Measurements from ENCODE around the gene PLPP4.
A peak's percentile ranks its signal among the peaks of the same experiment; 100 is the strongest.
"Not testable (repeated sequence)": the region's sequence is repeated elsewhere in the genome, so short reads cannot be mapped to it uniquely, and the experiment has no call there.

PLPP4 gene

GRCh38 chr10:120503689-120504088 is 46.7 kb downstream of the PLPP4 start:
- no peak for TF ChIP-seq JUND (IDR thresholded peaks at IDR 0.05; ENCODE audit: low read depth)
- in situ Hi-C loops (cut with HindIII; ENCODE audit: low pct_unique_long_range_greater_than_20kb, low sequenced_read_pairs): no loop called here
- no peak for DNase-seq (ENCODE audit: low read depth in 1 of 2, low spot score in 1 of 2)

GRCh38 chr10:120504227-120504626 is 47.2 kb downstream of the PLPP4 start:
- DNase-seq (ENCODE audit: low read depth in 1 of 2, low spot score in 1 of 2); in situ Hi-C loops (cut with HindIII; ENCODE audit: low pct_unique_long_range_greater_than_20kb, low sequenced_read_pairs): not testable (repeated sequence)

DNA sequence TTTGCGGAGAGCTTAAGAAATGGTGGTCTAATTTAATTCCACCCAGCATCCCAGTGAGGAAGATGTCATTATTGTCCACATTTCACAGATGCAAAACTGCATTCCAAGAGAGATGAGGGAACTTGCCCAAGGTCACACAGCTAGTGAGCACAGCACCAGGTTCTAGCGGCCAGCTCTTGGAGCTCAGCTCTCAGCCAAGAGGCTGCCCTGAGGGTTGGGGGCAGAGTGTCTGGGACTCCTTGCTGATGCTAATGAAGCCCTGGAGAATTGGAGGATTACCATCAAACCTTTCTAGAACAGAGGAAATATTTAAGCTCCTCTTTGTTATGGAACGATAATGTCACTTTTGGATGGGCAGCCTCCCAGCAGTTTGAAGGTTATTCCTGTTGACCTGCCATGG is 48.0 kb downstream of the PLPP4 start:
- no peak for DNase-seq (ENCODE audit: low read depth in 1 of 2, low spot score in 1 of 2)
- in situ Hi-C loops (cut with HindIII; ENCODE audit: low pct_unique_long_range_greater_than_20kb, low sequenced_read_pairs): no loop called here
- TF ChIP-seq JUND (IDR thresholded peaks at IDR 0.05; ENCODE audit: low read depth): no peak

GRCh38 chr10:120505866-120506265 is 48.8 kb downstream of the PLPP4 start:
- DNase-seq (ENCODE audit: low read depth in 1 of 2, low spot score in 1 of 2): no peak
- no peak for TF ChIP-seq JUND (IDR thresholded peaks at IDR 0.05; ENCODE audit: low read depth)
- in situ Hi-C loops (cut with HindIII; ENCODE audit: low pct_unique_long_range_greater_than_20kb, low sequenced_read_pairs): no loop called here

DNA sequence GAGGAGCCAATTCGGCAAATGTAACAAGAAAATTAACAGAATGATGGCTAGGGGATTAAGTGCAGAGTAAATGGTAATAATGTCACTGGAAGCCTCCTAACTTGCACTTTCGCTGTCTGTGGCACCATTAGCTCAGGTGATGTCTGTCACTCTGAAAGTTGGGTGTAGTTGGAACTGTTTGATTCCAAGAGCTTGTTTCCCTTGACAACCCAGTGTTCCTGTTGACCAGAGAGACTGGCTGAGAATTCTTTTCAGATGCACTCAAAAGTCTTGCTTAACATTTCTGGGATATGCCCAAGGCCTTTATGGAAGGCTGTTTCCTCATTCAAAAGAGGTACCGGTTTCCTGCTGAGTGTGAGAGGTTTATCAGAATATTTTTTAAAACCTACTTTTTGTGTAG is 49.6 kb downstream of the PLPP4 start:
- no peak for TF ChIP-seq JUND (IDR thresholded peaks at IDR 0.05; ENCODE audit: low read depth)
- in situ Hi-C loops (cut with HindIII; ENCODE audit: low pct_unique_long_range_greater_than_20kb, low sequenced_read_pairs): no loop called here

GRCh38 chr10:120507175-120507574 is 50.1 kb downstream of the PLPP4 start:
- no peak for DNase-seq (ENCODE audit: low read depth in 1 of 2, low spot score in 1 of 2)
- TF ChIP-seq JUND (IDR thresholded peaks at IDR 0.05; ENCODE audit: low read depth): no peak
- in situ Hi-C loops (cut with HindIII; ENCODE audit: low pct_unique_long_range_greater_than_20kb, low sequenced_read_pairs): no loop called here

More for the DNA sequence above, 49.6 kb downstream of the PLPP4 start:
- no peak for DNase-seq (ENCODE audit: low read depth in 1 of 2, low spot score in 1 of 2)

DNA sequence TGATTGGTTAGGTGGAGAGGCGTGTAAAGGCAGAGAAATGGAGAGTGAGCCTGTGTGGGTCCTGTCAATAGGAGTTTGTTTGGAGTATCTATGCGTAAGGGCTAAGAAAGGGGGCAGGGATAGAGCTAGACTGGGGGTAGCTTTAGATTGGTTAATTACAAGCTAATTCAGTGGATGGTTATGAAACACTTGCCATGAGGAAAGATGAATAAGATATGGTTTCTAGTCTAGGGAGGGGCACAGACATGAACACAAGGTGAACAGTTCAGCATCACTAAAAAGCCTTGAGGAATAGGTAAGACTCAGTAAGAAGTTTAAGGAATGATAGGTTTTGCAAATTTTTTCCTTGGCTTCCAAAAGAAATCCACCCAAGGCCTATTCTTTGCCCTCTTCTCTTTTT is 50.6 kb downstream of the PLPP4 start:
- no peak for TF ChIP-seq JUND (IDR thresholded peaks at IDR 0.05; ENCODE audit: low read depth)
- in situ Hi-C loops (cut with HindIII; ENCODE audit: low pct_unique_long_range_greater_than_20kb, low sequenced_read_pairs): no loop called here
- no peak for DNase-seq (ENCODE audit: low read depth in 1 of 2, low spot score in 1 of 2)

GRCh38 chr10:120508393-120508792 is 51.4 kb downstream of the PLPP4 start:
- in situ Hi-C loops (cut with HindIII; ENCODE audit: low pct_unique_long_range_greater_than_20kb, low sequenced_read_pairs): no loop called here
- TF ChIP-seq JUND (IDR thresholded peaks at IDR 0.05; ENCODE audit: low read depth): no peak
- DNase-seq (ENCODE audit: low read depth in 1 of 2, low spot score in 1 of 2): no peak

- in situ Hi-C loops (cut with HindIII; ENCODE audit: low pct_unique_long_range_greater_than_20kb, low sequenced_read_pairs): no loop called here
- TF ChIP-seq JUND (IDR thresholded peaks at IDR 0.05; ENCODE audit: low read depth): no peak
- DNase-seq (ENCODE audit: low read depth in 1 of 2, low spot score in 1 of 2): no peak
These were observed 51.9 kb downstream of the PLPP4 start for GRCh38 chr10:120508966-120509365.

DNA sequence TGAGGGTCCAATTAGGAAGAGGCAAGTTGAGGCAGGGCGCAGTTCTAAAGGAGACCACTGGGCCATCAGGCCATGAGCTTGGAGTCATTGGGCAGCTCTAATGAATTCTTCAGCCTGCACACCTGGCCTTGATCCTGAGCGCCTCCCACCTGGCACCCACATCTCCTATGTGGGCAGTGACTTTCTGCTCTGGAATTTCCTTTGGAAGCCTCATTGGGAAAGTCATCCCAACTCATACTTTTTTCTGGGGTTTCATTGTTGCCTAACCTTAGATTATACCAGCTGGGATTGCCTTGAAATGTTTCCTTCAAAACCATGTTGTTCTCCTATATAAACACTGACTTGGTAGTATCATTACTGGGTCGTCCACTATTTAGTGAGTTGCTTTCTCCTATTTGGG is 54.1 kb downstream of the PLPP4 start:
- in situ Hi-C loops (cut with HindIII; ENCODE audit: low pct_unique_long_range_greater_than_20kb, low sequenced_read_pairs): no loop called here
- DNase-seq (ENCODE audit: low read depth in 1 of 2, low spot score in 1 of 2): no peak
- TF ChIP-seq JUND (IDR thresholded peaks at IDR 0.05; ENCODE audit: low read depth): no peak

GRCh38 chr10:120513307-120513796 is 56.3 kb downstream of the PLPP4 start:
- in situ Hi-C loops (cut with HindIII; ENCODE audit: low pct_unique_long_range_greater_than_20kb, low sequenced_read_pairs): no loop called here
- DNase-seq (ENCODE audit: low read depth in 1 of 2, low spot score in 1 of 2): no peak
- no peak for TF ChIP-seq JUND (IDR thresholded peaks at IDR 0.05; ENCODE audit: low read depth)

GRCh38 chr10:120514035-120514620 is 57.1 kb downstream of the PLPP4 start:
- in situ Hi-C loops (cut with HindIII; ENCODE audit: low pct_unique_long_range_greater_than_20kb, low sequenced_read_pairs): no loop called here
- TF ChIP-seq JUND (IDR thresholded peaks at IDR 0.05; ENCODE audit: low read depth): no peak
- peak; percentile 32 to 68 for DNase-seq (ENCODE audit: low read depth in 1 of 2, low spot score in 1 of 2)

DNA sequence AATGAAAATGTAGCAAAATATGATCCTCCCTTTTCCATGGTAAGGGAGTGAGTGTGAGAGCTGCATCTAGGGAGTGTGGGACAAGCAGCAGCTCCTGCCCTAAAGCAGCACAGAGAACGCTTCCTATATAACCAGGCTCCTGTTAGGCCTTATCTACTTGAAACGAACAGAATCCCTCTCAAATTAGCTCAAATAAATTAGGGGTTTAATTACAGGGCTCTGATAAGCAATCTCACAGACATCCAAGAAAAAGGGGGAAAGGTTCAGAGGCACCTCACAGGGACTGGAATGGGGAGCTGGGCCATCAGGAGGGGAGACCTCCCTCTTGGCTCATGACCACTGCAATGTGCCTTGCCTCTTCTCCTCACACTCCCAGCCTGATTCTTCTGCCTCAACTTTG is 57.9 kb downstream of the PLPP4 start:
- DNase-seq (ENCODE audit: low read depth in 1 of 2, low spot score in 1 of 2): no peak
- TF ChIP-seq JUND (IDR thresholded peaks at IDR 0.05; ENCODE audit: low read depth): no peak
- in situ Hi-C loops (cut with HindIII; ENCODE audit: low pct_unique_long_range_greater_than_20kb, low sequenced_read_pairs): no loop called here

DNA sequence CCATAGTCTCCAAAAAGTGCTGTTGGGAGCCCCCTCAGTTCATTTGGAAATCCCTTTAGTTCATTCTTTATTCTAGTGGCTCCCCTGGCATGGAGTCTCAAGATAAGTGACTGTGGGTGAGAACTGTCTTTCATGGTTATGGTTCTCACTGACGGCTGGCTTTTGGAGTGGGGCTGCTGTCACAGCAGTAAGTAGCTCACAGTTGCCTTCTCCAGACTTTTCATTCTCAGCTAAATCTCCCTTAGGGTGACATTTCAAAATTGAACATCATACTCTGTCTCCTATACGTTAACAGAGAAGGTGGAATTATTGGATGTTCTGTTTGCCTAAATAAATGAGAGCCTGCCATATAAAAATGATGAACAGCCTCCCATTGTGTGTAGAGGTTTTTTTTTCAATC is 58.7 kb downstream of the PLPP4 start:
- in situ Hi-C loops (cut with HindIII; ENCODE audit: low pct_unique_long_range_greater_than_20kb, low sequenced_read_pairs): no loop called here
- no peak for TF ChIP-seq JUND (IDR thresholded peaks at IDR 0.05; ENCODE audit: low read depth)
- no peak for DNase-seq (ENCODE audit: low read depth in 1 of 2, low spot score in 1 of 2)
